ENCODE results near the gene KCNQ5. TPM values are rescaled to one million over a fixed set of nuclear protein-coding genes. Genes with fewer than 3 reads are reported as not detected.

KCNQ5 gene
- total and polyA plus RNA-seq, 10 of the 15 experiments (the other 5 are each of a cell fraction or from before 2014, with no cell fraction given), result 0.60 to 16.2 (median 3.2) TPM

DNA sequence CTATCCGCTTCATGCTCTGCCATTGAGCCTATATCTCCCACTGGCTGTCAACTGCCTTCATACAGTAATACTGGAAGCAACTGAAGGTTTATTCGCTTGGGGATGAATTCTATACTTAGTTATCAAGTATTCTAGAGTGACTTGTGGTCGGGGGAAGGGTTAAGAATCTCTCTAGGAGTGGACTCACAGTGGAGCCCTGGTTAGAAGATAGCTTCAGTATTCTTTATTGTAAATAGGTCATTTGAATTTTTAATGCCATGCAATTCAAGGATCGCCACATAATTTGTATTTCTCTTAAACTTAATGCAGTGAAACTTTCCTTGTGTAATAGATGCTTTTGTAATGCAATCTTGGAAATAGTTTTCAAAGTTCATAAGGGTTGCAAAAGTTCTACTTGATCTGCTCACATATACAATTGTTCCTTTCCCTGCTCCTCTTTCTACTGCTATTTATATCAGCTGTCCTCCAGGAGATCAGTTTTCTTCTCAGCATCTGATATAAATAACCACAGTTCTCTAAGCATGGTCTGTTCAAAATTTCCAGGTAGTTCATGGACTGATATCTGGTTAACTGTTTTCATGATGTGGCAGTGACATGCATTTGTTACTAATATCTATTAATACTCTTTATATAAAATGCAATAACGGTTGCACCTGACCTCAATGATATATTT, 120.3 kb downstream of the KCNQ5 start:
- in situ Hi-C loops (cut with MboI), result loop anchor here (5.0 kb wide), 1 partner anchor 115 kb away; no protein-coding TSS in a partner anchor
- intact Hi-C loops (cut with micrococcal nuclease; ENCODE audit: unreplicated experiment), result loop anchor here (5.0 kb wide), 2 partner anchors 95 to 120 kb away; partner anchors contain the start of gene KCNQ5
- no peak for TF ChIP-seq CBFB (IDR thresholded peaks at IDR 0.05; ENCODE audit: low read depth)
- ChIA-PET SMC1A (ENCODE audit: uncharacterized antibody, unreplicated experiment) (interaction anchor here (0.8 to 3.4 kb wide), 11 partner anchors 10 to 125 kb away, joined by 3 to 27 read pairs (median 5); no protein-coding TSS in a partner anchor), CTCF (interaction anchor here (0.6 to 1.4 kb wide), 4 partner anchors 9 to 133 kb away, joined by 3 to 5 read pairs (median 4); no protein-coding TSS in a partner anchor), POLR2A (interaction anchor here (1.9 kb wide), 1 partner anchor 14 kb away, joined by 5 read pairs; no protein-coding TSS in a partner anchor), RAD21 (ENCODE audit: unreplicated experiment) (interaction anchor here (0.7 to 3.6 kb wide), 9 partner anchors 10 to 122 kb away, joined by 3 to 29 read pairs (median 5); no protein-coding TSS in a partner anchor)
- no peaks in the 10 kb centered on the region; a peak in 1 of 4 replicates for H3K36me3 ChIP-seq (ENCODE audit: control insufficient read depth in 2 of 2, insufficient read depth in 2 of 2, low read length in 1 of 2)
- H3K4me2 ChIP-seq (ENCODE audit: control insufficient read depth, insufficient read depth), result no peak overlapping the region
- FAIRE-seq, result no peak
- H3K4me1 ChIP-seq (ENCODE audit: control insufficient read depth, insufficient read depth, low read length), result peaks cover 24% of the 10 kb centered on the region
- BruUV-seq (replicated peaks), result no TSS peak
- no peaks in the 10 kb centered on the region for H4K20me1 ChIP-seq (ENCODE audit: control insufficient read depth, insufficient read depth)
- no peak for DNase-seq (ENCODE audit: low read depth, low spot score)
- peaks cover 9% of the 10 kb centered on the region for H3K79me2 ChIP-seq (ENCODE audit: control insufficient read depth, insufficient read depth, low read length)
- H3K9me3 ChIP-seq (replicated peaks; ENCODE audit: control insufficient read depth, insufficient read depth, low read length), result no peaks in the 10 kb centered on the region
- no peak overlapping the region for H3K4me3 ChIP-seq
- no peak overlapping the region for H3K27ac ChIP-seq (ENCODE audit: control insufficient read depth, insufficient read depth)
- WGBS (ENCODE audit: insufficient coverage, insufficient replicate concordance, low lambda C conversion rate, missing lambda C conversion rate), result 95% methylated on average over 5 of the region's 5 CpGs
- ATAC-seq, result no peak
- H3K9ac ChIP-seq (ENCODE audit: control insufficient read depth, insufficient read depth, low read length), result no peak overlapping the region
- H3K27me3 ChIP-seq (replicated peaks in 1 of 2; ENCODE audit: control insufficient read depth in 2 of 2, insufficient read depth in 2 of 2, low read length in 1 of 2), result no peaks in the 10 kb centered on the region
- H2AFZ ChIP-seq (ENCODE audit: control insufficient read depth, low read depth, low read length), result no peak overlapping the region

- RAD21 ChIA-PET (ENCODE audit: unreplicated experiment), result no interaction called here
- peak; percentile 43; the same call in 2 of the 3 replicates for ATAC-seq
- TF ChIP-seq MTA2 (IDR thresholded peaks at IDR 0.05; ENCODE audit: low read depth) (no peak), TARDBP (IDR thresholded peaks at IDR 0.05; ENCODE audit: borderline replicate concordance) (no peak), PAX8 (IDR thresholded peaks at IDR 0.05) (no peak), EP300 (IDR thresholded peaks at IDR 0.05; ENCODE audit: borderline replicate concordance in 1 of 2, control insufficient read depth in 1 of 2, low read depth in 2 of 2, low read length in 2 of 2) (no peak)
- TF ChIP-seq, protein P1, sequence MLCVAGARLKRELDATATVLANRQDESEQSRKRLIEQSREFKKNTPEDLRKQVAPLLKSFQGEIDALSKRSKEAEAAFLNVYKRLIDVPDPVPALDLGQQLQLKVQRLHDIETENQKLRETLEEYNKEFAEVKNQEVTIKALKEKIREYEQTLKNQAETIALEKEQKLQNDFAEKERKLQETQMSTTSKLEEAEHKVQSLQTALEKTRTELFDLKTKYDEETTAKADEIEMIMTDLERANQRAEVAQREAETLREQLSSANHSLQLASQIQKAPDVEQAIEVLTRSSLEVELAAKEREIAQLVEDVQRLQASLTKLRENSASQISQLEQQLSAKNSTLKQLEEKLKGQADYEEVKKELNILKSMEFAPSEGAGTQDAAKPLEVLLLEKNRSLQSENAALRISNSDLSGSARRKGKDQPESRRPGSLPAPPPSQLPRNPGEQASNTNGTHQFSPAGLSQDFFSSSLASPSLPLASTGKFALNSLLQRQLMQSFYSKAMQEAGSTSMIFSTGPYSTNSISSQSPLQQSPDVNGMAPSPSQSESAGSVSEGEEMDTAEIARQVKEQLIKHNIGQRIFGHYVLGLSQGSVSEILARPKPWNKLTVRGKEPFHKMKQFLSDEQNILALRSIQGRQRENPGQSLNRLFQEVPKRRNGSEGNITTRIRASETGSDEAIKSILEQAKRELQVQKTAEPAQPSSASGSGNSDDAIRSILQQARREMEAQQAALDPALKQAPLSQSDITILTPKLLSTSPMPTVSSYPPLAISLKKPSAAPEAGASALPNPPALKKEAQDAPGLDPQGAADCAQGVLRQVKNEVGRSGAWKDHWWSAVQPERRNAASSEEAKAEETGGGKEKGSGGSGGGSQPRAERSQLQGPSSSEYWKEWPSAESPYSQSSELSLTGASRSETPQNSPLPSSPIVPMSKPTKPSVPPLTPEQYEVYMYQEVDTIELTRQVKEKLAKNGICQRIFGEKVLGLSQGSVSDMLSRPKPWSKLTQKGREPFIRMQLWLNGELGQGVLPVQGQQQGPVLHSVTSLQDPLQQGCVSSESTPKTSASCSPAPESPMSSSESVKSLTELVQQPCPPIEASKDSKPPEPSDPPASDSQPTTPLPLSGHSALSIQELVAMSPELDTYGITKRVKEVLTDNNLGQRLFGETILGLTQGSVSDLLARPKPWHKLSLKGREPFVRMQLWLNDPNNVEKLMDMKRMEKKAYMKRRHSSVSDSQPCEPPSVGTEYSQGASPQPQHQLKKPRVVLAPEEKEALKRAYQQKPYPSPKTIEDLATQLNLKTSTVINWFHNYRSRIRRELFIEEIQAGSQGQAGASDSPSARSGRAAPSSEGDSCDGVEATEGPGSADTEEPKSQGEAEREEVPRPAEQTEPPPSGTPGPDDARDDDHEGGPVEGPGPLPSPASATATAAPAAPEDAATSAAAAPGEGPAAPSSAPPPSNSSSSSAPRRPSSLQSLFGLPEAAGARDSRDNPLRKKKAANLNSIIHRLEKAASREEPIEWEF (IDR thresholded peaks at IDR 0.05; ENCODE audit: insufficient replicate concordance, low read depth, low read length), result no peak
- TF ChIP-seq, protein P2, sequence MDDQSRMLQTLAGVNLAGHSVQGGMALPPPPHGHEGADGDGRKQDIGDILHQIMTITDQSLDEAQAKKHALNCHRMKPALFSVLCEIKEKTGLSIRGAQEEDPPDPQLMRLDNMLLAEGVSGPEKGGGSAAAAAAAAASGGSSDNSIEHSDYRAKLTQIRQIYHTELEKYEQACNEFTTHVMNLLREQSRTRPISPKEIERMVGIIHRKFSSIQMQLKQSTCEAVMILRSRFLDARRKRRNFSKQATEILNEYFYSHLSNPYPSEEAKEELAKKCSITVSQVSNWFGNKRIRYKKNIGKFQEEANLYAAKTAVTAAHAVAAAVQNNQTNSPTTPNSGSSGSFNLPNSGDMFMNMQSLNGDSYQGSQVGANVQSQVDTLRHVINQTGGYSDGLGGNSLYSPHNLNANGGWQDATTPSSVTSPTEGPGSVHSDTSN (IDR thresholded peaks at IDR 0.05; ENCODE audit: insufficient replicate concordance, low read depth, low read length), result no peak
Measured at GRCh38 chr6:72746276-72746675, 124.4 kb downstream of the KCNQ5 start.

More at GRCh38 chr6:72746276-72746675, 124.4 kb downstream of the KCNQ5 start:
- H3K4me3 ChIP-seq, result no peak overlapping the region
- peaks cover 8% of the 10 kb centered on the region for H3K4me1 ChIP-seq (ENCODE audit: control insufficient read depth, insufficient read depth, low read length)
- FAIRE-seq (no peak), DNase-seq (ENCODE audit: low read depth, low spot score) (no peak)
- no peak overlapping the region for H3K27ac ChIP-seq (ENCODE audit: control insufficient read depth, insufficient read depth)
- WGBS (ENCODE audit: insufficient coverage, insufficient replicate concordance, low lambda C conversion rate, missing lambda C conversion rate), result 52% methylated on average over 2 of the region's 2 CpGs
- H3K36me3 ChIP-seq (ENCODE audit: control insufficient read depth in 2 of 2, insufficient read depth in 2 of 2, low read length in 1 of 2), result no peaks in the 10 kb centered on the region; a peak in 1 of 4 replicates
- BruUV-seq (replicated peaks), result no TSS peak
- in situ Hi-C loops (cut with MboI), result no loop called here
- ChIA-PET POLR2A (no interaction called here), SMC1A (ENCODE audit: uncharacterized antibody, unreplicated experiment) (interaction anchor here (0.8 kb wide), 1 partner anchor 23 kb away, joined by 4 read pairs; no protein-coding TSS in a partner anchor), CTCF (interaction anchor here (2.2 kb wide), 1 partner anchor 130 kb away, joined by 6 read pairs; no protein-coding TSS in a partner anchor)
- H3K27me3 ChIP-seq (replicated peaks in 1 of 2; ENCODE audit: control insufficient read depth in 2 of 2, insufficient read depth in 2 of 2, low read length in 1 of 2), result no peaks in the 10 kb centered on the region
- no peaks in the 10 kb centered on the region for H4K20me1 ChIP-seq (ENCODE audit: control insufficient read depth, insufficient read depth)
- peaks cover 10% of the 10 kb centered on the region for H3K79me2 ChIP-seq (ENCODE audit: control insufficient read depth, insufficient read depth, low read length)
- H3K4me2 ChIP-seq (ENCODE audit: control insufficient read depth, insufficient read depth), result no peak overlapping the region
- intact Hi-C loops (cut with micrococcal nuclease; ENCODE audit: unreplicated experiment), result no loop called here
- H3K9me3 ChIP-seq (replicated peaks; ENCODE audit: control insufficient read depth, insufficient read depth, low read length), result no peaks in the 10 kb centered on the region
- no peak overlapping the region for H2AFZ ChIP-seq (ENCODE audit: control insufficient read depth, low read depth, low read length)
- no peak overlapping the region for H3K9ac ChIP-seq (ENCODE audit: control insufficient read depth, insufficient read depth, low read length)

Data from GM12878 (cell line).